GM13977 (cell line): ENCODE measurements around the gene FOXA2.

Source experiments
- DNase-seq: peaks from one replicate; pipeline ENCODE4 v3.0.0; 2012; ENCODE audit warnings: low spot score
- CTCF ChIP-seq: IDR thresholded peaks from 2 replicates; pipeline ENCODE4 v1.5.1; 2012; ENCODE audit warnings: mild to moderate bottlenecking, control low read depth; ENCODE audit not compliant: insufficient read depth; ENCODE audit errors: extremely low read depth, missing control alignments
- in situ Hi-C: fragments of 300-500 bp; cut with MboI; formaldehyde crosslinking; loops from one replicate; pipeline ENCODE4 v1.12.0; 2022; ENCODE audit warnings: low sequenced_read_pairs, low pct_unique_long_range_greater_than_20kb, mixed read lengths, inconsistent platforms; ENCODE audit not compliant: unreplicated experiment

Gene FOXA2

GRCh38 chr20:22546344-22546743 is 38.0 kb downstream of the FOXA2 start:
- TF ChIP-seq CTCF, result no peak
- no peak for DNase-seq
- in situ Hi-C loops, result no loop called here

- DNase-seq, result no peak
- in situ Hi-C loops, result no loop called here
- no peak for TF ChIP-seq CTCF
Observed at GRCh38 chr20:22545045-22545444, 39.3 kb downstream of the FOXA2 start.

GRCh38 chr20:22544462-22544861 is 39.9 kb downstream of the FOXA2 start:
- no peak for TF ChIP-seq CTCF
- in situ Hi-C loops, result no loop called here
- no peak for DNase-seq

- DNase-seq, result no peak
Observed at GRCh38 chr20:22542427-22542826, 41.9 kb downstream of the FOXA2 start.

GRCh38 chr20:22540832-22541231 is 43.5 kb downstream of the FOXA2 start:
- DNase-seq, result no peak
- TF ChIP-seq CTCF, result no peak
- in situ Hi-C loops, result no loop called here

More at GRCh38 chr20:22542427-22542826, 41.9 kb downstream of the FOXA2 start:
- in situ Hi-C loops, result no loop called here
- no peak for TF ChIP-seq CTCF

- in situ Hi-C loops, result no loop called here
- TF ChIP-seq CTCF, result no peak
- no peak for DNase-seq
Observed at GRCh38 chr20:22536956-22537756, 47.2 kb downstream of the FOXA2 start.
